Thymus (tissue), 11 donors: ENCODE data around the gene SERPINE1. TPM values are rescaled to one million over a fixed set of nuclear protein-coding genes. Genes with fewer than 3 reads are reported as not detected.
A peak's percentile ranks its signal among the peaks of the same experiment; 100 is the strongest.
"Not testable (repeated sequence)": the region's sequence is repeated elsewhere in the genome, so short reads cannot be mapped to it uniquely, and the experiment has no call there.

Experiments
- DNase-seq, 9 donors: peaks; one replicate each; pipeline ENCODE4 v3.0.0-alpha.2; 2013; ENCODE audit warnings: low spot score in 9 of 9, low read depth in 6 of 9, missing footprints in 1 of 9
- H3K27ac ChIP-seq, 2 donors: one replicate each; pipeline ENCODE4 v1.5.1; 2013; ENCODE audit warnings: control low read depth in 1 of 2, low read depth in 1 of 2, low read length in 1 of 2, mild to moderate bottlenecking in 1 of 2, moderate library complexity in 1 of 2
- H3K27me3 ChIP-seq, 2 donors: one replicate each; pipeline ENCODE4 v1.5.1; 2013; ENCODE audit warnings: low read length in 1 of 2; ENCODE audit not compliant: control insufficient read depth in 2 of 2, insufficient read depth in 1 of 2
- H3K36me3 ChIP-seq, 2 donors: one replicate each; pipeline ENCODE4 v1.5.1; 2013; ENCODE audit warnings: low read length in 1 of 2, mild to moderate bottlenecking in 1 of 2, moderate library complexity in 1 of 2; ENCODE audit not compliant: control insufficient read depth in 2 of 2, insufficient read depth in 2 of 2
- H3K4me1 ChIP-seq, 2 donors: one replicate each; pipeline ENCODE4 v1.5.1; 2013; ENCODE audit warnings: low read length in 2 of 2; ENCODE audit not compliant: control insufficient read depth in 2 of 2, insufficient read depth in 2 of 2
- H3K4me3 ChIP-seq, 2 donors: one replicate each; pipeline ENCODE4 v1.5.1; 2013; ENCODE audit warnings: low read length in 2 of 2, control low read depth in 1 of 2, mild to moderate bottlenecking in 1 of 2
- H3K9me3 ChIP-seq, 2 donors: one replicate each; pipeline ENCODE4 v1.5.1; 2013; ENCODE audit warnings: low read length in 1 of 2, mild to moderate bottlenecking in 1 of 2; ENCODE audit not compliant: control insufficient read depth in 2 of 2, insufficient read depth in 1 of 2
- WGBS: extraction: QIAGEN DNeasy Blood & Tissue Kit; methylation state at CpG from one replicate; pipeline ENCODE4 v1.1.7; 2013; 5-methylcytosine and 5-hydroxymethylcytosine counted together
- polyA plus RNA-seq: library from polyadenylated mRNA; stranded (reverse); fragments of 200-250 nt; gene quantifications from one replicate; pipeline ENCODE4 v1.2.3, GENCODE V29; 2013
- total RNA-seq: library from RNA; stranded (reverse); fragments of 120-200 nt; gene quantifications from one replicate; pipeline ENCODE4 v1.2.4, GENCODE V29; 2013
- donor health status: healthy.

The SERPINE1 gene
- total and polyA plus RNA-seq, 2 donors: 2.1 to 7.3 TPM

DNA sequence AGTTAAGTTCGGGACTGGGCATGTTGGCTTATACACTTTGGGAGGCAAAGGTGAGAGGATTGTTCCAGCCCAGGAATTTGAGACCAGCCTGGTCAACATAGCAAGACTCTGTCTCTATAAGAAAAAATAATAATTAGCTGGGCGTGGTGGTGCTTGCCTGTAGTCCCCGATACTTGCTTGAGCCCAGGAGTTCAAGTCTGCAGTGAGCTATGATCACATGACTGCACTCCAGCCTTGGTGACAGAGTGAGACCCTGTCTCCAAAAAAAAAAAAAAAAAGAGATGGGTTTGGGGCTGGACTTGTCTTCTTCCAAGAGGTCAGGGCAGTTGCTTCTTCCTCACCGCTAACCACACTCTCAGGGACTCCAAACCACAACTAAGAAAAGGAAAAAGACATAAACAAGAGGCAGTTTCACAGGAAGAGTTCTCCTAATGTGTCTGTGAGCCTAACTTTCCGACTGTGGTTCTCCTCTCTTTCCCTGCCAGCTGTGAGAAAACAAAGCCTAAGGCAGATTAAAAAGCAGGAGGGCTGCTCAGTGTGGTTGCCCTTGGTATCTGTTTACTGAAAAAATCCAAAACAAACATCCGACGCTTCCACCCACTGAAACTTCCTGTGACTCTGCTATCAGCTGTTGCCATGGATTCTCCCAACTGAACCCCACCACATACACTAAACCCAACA, 2.4 kb upstream of the SERPINE1 start:
- 18% methylated on average over 7 of the region's 7 CpGs for WGBS
- peaks cover 4 to 53% of the 10 kb centered on the region in 2 donors for H3K27me3 ChIP-seq
- H3K27ac ChIP-seq: peak overlapping the region in 1 of 2 donors; percentile 36
- no peaks in the 10 kb centered on the region for H3K9me3 ChIP-seq
- H3K36me3 ChIP-seq: no peaks in the 10 kb centered on the region
- no peak overlapping the region for H3K4me3 ChIP-seq
- DNase-seq: no peak
- peaks cover 33 to 49% of the 10 kb centered on the region in 2 donors for H3K4me1 ChIP-seq

DNA sequence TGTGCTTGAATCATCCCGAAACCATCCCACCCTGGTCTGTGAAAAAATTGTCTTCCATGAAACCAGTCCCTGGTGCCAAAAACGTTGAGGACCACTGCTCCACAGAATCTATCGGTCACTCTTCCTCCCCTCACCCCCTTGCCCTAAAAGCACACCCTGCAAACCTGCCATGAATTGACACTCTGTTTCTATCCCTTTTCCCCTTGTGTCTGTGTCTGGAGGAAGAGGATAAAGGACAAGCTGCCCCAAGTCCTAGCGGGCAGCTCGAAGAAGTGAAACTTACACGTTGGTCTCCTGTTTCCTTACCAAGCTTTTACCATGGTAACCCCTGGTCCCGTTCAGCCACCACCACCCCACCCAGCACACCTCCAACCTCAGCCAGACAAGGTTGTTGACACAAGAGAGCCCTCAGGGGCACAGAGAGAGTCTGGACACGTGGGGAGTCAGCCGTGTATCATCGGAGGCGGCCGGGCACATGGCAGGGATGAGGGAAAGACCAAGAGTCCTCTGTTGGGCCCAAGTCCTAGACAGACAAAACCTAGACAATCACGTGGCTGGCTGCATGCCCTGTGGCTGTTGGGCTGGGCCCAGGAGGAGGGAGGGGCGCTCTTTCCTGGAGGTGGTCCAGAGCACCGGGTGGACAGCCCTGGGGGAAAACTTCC, 784 bp upstream of the SERPINE1 start:
- no peak for DNase-seq
- H3K27ac ChIP-seq: peak overlapping the region in 1 of 2 donors; percentile 62
- no peak overlapping the region for H3K4me3 ChIP-seq
- H3K4me1 ChIP-seq: peaks cover 33 to 46% of the 10 kb centered on the region in 2 donors
- peaks cover 4 to 41% of the 10 kb centered on the region in 2 donors for H3K27me3 ChIP-seq
- WGBS: 47% methylated on average over 15 of the region's 15 CpGs
- no peaks in the 10 kb centered on the region for H3K36me3 ChIP-seq
- no peaks in the 10 kb centered on the region for H3K9me3 ChIP-seq

DNA sequence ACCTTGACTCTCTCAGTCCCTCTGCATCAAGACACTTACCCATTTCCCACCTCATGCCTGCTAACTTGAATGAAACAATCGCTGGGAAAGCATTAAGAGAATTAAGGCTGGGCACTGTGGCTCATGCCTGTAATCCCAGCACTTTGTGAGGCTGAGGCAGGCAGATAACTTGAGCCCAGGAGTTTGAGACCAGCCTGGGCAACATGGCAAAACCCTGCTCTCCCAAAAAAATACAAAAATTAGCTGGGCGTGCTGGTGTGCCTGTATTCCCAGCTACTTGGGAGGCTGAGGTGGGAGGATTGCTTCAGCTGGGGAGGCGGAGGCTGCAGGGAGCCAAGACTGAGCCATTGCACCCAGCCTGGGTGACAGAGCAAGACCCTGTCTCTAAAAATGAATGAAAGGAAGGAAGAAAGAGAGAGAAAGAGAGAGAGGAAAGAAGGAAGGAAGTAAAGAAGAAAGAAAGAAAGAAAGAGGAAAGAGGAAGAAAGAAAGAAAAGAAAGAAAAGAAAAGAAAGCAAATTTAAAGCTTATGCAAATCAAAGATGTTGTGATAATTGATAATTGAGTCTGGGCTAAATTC, 646 bp downstream of the SERPINE1 start:
- Histone ChIP-seq H3K27me3 (peaks cover under 1 to 29% of the 10 kb centered on the region in 2 donors), H3K9me3 (no peaks in the 10 kb centered on the region), H3K4me1 (peaks cover 33 to 38% of the 10 kb centered on the region in 2 donors), H3K27ac (no peak overlapping the region), H3K4me3 (no peak overlapping the region), H3K36me3 (no peaks in the 10 kb centered on the region)
- 84% methylated on average over 3 of the region's 3 CpGs for WGBS
- no peak for DNase-seq

DNA sequence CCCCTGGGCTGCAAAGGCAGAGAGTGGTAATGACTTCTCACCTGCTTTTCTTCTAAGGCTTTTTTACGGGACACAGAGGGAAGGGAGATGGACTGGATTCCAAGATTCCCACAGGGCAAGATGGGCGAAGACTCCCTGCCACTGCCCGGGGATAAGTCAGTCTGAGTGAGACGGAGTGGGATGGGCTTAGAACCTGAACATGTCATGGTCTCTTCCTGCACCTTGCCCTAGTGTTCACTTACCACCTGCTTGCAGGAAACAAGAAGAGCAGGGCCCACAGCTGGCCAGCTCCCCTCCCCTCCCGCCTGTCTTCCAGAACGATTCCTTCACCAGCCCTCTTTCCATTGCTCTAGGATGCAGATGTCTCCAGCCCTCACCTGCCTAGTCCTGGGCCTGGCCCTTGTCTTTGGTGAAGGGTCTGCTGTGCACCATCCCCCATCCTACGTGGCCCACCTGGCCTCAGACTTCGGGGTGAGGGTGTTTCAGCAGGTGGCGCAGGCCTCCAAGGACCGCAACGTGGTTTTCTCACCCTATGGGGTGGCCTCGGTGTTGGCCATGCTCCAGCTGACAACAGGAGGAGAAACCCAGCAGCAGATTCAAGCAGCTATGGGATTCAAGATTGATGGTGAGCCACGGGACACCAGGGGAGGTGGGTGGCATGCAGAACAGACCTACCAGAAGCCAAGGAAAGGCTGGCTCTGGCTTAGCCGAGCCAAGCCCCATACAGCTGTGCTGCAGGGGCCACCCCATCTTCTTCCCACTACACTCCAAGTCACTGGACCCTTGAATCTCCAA, 1.3 kb downstream of the SERPINE1 start:
- WGBS: 38% methylated on average over 14 of the region's 14 CpGs
- no peak overlapping the region for H3K27ac ChIP-seq
- no peak overlapping the region for H3K4me3 ChIP-seq
- peaks cover 0 to 22% of the 10 kb centered on the region in 2 donors for H3K27me3 ChIP-seq
- no peak for DNase-seq
- H3K4me1 ChIP-seq: peaks cover 33 to 38% of the 10 kb centered on the region in 2 donors
- no peaks in the 10 kb centered on the region for H3K36me3 ChIP-seq
- no peaks in the 10 kb centered on the region for H3K9me3 ChIP-seq

DNA sequence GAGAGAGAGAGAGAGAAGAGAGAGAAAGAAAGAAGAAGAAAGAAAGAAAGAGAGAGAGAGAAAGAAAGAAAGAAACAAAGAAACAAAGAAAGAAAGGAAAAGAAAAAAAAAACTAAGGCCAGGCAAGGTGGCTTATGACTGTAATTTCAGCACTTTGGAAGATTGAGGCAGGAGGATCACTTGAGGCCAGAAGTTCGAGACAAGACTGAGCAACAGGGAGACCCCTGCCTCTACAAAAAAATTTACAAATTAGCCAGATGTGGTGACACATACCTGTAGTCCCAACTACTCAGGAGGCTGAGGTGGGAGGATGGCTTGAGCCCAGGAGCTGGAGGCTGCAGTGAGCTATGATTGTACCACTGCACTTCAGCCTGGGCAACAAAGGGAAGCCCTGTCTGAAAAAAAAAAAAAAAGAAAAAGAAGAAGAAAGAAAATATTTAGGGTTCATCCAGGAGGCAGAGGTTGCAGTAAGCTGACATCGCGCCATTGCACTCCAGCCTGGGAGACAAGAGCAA, 2.8 kb downstream of the SERPINE1 start:
- H3K9me3 ChIP-seq: no peaks in the 10 kb centered on the region
- no peak overlapping the region for H3K4me3 ChIP-seq
- peaks cover 0 to 23% of the 10 kb centered on the region in 2 donors for H3K27me3 ChIP-seq
- DNase-seq: no peak
- no peak overlapping the region for H3K27ac ChIP-seq
- WGBS: 95% methylated on average over 3 of the region's 3 CpGs
- H3K36me3 ChIP-seq: no peaks in the 10 kb centered on the region
- peaks cover 30 to 32% of the 10 kb centered on the region in 2 donors for H3K4me1 ChIP-seq

DNA sequence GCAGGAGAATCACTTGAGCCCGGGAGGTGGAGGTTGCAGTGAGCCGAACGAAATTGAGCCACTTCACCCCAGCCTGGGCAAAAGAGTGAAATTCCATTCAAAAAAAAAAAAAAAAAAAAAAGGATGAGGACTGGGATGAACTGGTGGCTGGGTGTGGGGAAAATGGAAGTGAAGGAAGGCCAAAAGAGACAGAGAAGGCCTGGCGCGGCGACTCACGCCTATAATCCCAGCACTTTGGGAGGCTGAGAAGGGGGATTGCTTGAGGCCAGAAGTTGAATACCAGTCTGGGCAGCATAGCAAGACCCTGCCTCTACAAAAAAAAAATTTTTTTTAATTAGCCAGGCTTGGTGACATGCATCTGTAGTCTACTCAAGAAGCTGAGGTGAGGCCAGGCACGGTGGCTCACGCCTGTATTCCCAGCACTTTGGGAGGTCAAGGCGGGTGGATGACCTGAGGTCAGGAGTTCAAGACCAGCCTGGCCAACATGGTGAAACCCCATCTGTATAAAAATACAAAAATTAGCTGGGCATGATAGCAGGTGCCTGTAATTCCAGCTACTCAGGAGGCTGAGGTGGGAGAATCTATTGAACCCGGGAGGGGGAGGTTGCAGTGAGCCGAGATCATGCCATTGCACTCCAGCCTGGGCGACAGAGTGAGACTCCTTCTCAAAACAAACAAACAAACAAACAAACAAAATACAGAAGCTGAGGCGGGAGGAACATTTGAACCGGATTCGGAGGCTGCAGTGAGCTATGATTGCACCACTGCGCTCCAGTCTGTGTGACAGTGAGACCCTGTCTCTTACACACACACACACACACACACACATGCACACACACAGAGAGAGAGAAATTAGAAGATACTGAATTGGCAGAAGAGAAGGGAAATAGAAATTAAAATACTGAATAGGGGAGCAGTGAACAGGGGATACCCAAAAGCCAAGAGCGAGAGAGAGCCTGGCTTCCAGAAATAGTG, 6.0 kb downstream of the SERPINE1 start:
- peaks cover 2 to 33% of the 10 kb centered on the region in 2 donors for H3K27me3 ChIP-seq
- H3K9me3 ChIP-seq, DNase-seq, H3K4me3 ChIP-seq, H3K4me1 ChIP-seq, H3K27ac ChIP-seq, H3K36me3 ChIP-seq: not testable (repeated sequence)
- WGBS: 89% methylated on average over 18 of the region's 18 CpGs

DNA sequence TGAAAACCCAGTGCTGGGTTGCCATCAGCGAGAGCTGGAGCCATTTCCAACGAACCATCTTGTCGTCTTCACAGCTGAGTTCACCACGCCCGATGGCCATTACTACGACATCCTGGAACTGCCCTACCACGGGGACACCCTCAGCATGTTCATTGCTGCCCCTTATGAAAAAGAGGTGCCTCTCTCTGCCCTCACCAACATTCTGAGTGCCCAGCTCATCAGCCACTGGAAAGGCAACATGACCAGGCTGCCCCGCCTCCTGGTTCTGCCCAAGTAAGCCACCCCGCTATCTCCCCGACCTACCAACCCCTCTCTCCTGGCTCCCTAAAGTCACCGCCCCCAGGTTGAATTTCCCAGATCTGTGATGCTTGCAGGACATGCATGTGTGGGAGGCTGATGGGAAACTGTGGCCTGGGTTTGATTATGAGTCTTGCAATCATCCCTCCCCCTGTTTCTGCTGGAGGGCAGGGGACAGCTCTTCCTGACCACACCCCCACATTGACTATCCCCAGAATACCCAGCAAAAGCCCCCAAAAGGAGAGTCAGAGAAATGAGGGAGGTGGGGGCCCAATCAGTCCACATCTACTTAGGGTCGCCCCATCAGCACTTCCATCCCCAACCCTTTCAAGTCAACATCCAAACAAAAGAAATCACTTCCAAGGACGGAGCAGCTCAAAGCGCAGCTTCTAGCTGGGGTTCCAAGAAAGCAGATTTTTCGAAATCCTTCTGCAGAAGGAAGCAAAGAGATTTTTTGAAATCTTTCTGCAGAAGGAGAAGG, 6.9 kb downstream of the SERPINE1 start:
- H3K4me3 ChIP-seq: no peak overlapping the region
- no peaks in the 10 kb centered on the region for H3K36me3 ChIP-seq
- peaks cover 2 to 35% of the 10 kb centered on the region in 2 donors for H3K27me3 ChIP-seq
- H3K27ac ChIP-seq: no peak overlapping the region
- no peaks in the 10 kb centered on the region for H3K9me3 ChIP-seq
- H3K4me1 ChIP-seq: peaks cover 6 to 9% of the 10 kb centered on the region in 2 donors
- no peak for DNase-seq
- WGBS: 89% methylated on average over 15 of the region's 15 CpGs
